ENCODE results near the gene KCNN2.

Gene KCNN2

GRCh38 chr5:114361724-114362196 is at the start of gene KCNN2:
KCNN2 (plus strand) TSS chr5:114362070; CDS start chr5:114362140, 70 bp downstream.
- H3K4me3 ChIP-seq (ENCODE audit: control insufficient read depth, low read depth, low read length), result no peak within 1 kb of the TSS
- DNase-seq (ENCODE audit: low read depth), result peak; percentile 17
- TF ChIP-seq CTCF (conservative IDR thresholded peaks at IDR 0.05; ENCODE audit: control insufficient read depth, insufficient read depth, low read depth, low read length), result no peak

DNA sequence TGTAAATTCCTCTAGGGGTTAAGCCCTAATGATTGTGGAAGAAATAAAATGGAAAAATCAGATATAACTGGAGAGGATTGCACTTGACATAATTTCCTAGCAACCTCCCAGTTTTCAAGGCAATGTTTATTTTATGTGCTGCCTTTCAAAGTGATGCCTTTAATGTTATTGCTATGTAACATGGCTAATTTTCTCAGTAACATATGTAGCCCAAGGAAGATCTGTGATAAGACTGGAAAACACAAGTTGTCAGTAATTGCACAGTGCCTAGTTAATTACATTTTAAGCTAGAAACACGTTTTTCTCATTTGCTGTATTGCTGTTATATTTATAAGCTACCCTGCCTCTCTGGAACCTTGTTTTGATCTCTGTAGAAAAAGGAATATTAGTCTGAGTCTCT is 49.2 kb upstream of the KCNN2 start:
- no peak for TF ChIP-seq CTCF (conservative IDR thresholded peaks at IDR 0.05; ENCODE audit: control insufficient read depth, insufficient read depth, low read depth, low read length)
- DNase-seq (ENCODE audit: low read depth), result no peak
- H3K4me3 ChIP-seq (ENCODE audit: control insufficient read depth, low read depth, low read length), result no peak overlapping the region

- no peak for TF ChIP-seq CTCF (conservative IDR thresholded peaks at IDR 0.05; ENCODE audit: control insufficient read depth, insufficient read depth, low read depth, low read length)
- DNase-seq (ENCODE audit: low read depth), result no peak
- H3K4me3 ChIP-seq (ENCODE audit: control insufficient read depth, low read depth, low read length), result no peak overlapping the region
Observed at GRCh38 chr5:114314061-114314460, 47.8 kb upstream of the KCNN2 start.

DNA sequence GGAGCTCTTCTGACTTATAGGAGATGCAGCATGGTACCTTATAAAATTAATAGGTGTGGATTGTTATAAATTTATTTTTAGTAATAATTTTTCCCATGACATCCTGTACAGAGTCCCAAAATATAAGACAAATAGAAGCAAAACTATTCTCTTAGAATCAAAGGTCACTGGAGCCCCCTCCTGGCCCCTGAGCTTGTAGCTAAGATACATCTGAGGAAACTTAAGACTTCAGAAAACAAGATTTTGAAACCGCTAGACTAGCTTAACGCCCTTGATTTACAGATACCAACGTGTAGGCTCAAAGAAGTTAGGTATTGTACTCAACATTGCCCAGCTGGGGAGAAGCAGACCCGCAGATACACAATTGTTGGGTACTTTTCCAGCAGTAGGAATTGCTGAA is 45.7 kb upstream of the KCNN2 start:
- no peak overlapping the region for H3K4me3 ChIP-seq (ENCODE audit: control insufficient read depth, low read depth, low read length)
- no peak for DNase-seq (ENCODE audit: low read depth)
- TF ChIP-seq CTCF (conservative IDR thresholded peaks at IDR 0.05; ENCODE audit: control insufficient read depth, insufficient read depth, low read depth, low read length), result no peak

DNA sequence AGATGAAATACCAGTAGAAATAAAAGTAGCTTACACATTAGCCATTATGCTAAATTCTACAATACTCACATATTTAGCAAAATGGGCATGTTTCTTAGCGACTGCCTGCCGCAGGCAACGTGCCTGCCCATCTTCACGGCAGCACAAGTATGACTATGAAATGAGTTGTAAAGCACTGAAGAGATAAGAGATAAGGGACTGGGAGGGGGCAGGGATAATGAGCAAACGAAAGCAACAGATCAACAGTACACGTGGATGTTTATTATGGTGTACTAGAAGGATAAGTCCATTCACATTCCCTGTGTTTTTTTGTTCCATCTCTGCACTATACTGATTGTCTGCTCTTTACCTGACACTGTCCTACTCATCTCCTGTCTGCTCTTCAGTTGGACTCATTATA is 44.1 kb upstream of the KCNN2 start:
- no peak overlapping the region for H3K4me3 ChIP-seq (ENCODE audit: control insufficient read depth, low read depth, low read length)
- DNase-seq (ENCODE audit: low read depth), result no peak
- no peak for TF ChIP-seq CTCF (conservative IDR thresholded peaks at IDR 0.05; ENCODE audit: control insufficient read depth, insufficient read depth, low read depth, low read length)

- TF ChIP-seq CTCF (conservative IDR thresholded peaks at IDR 0.05; ENCODE audit: control insufficient read depth, insufficient read depth, low read depth, low read length), result no peak
- no peak for DNase-seq (ENCODE audit: low read depth)
- H3K4me3 ChIP-seq (ENCODE audit: control insufficient read depth, low read depth, low read length), result no peak overlapping the region
Observed at GRCh38 chr5:114319236-114319635, 42.6 kb upstream of the KCNN2 start.

- peak; percentile 2 for DNase-seq (ENCODE audit: low read depth)
- H3K4me3 ChIP-seq (ENCODE audit: control insufficient read depth, low read depth, low read length), result no peak overlapping the region
- TF ChIP-seq CTCF (conservative IDR thresholded peaks at IDR 0.05; ENCODE audit: control insufficient read depth, insufficient read depth, low read depth, low read length), result no peak
Observed at GRCh38 chr5:114319821-114320220, 42.0 kb upstream of the KCNN2 start.

All from fibroblast of mammary gland (primary cell).